Activated T-helper 2 cell treated with anti-CD3 and anti-CD28 coated beads, Interferon-gamma antibody, Interleukin-2, Interleukin-4, amounts not matched to agents 10 μg/mL and 5 μg/mL and 100 μg/mL, durations not matched to agents 14 hours and 24 hours and 36 hours (primary cell): ENCODE data around the gene ZC3HAV1L. TPM values are rescaled to one million over a fixed set of nuclear protein-coding genes. Genes with fewer than 3 reads are reported as not detected.
"Not testable (repeated sequence)": the region's sequence is repeated elsewhere in the genome, so short reads cannot be mapped to it uniquely, and the experiment has no call there.

Experiments used
- DNase-seq: peaks from one replicate; pipeline ENCODE4 v3.0.0; 2021; ENCODE audit warnings: low spot score
- H3K27ac Mint-ChIP-seq: one replicate; pipeline ENCODE4 v1.8.0; 2021; ENCODE audit warnings: mixed read lengths
- H3K27me3 Mint-ChIP-seq: one replicate; pipeline ENCODE4 v1.8.0; 2021; ENCODE audit warnings: low read depth, mixed read lengths
- H3K36me3 Mint-ChIP-seq: one replicate; pipeline ENCODE4 v1.8.0; 2021; ENCODE audit warnings: low read depth, mixed read lengths
- H3K4me1 Mint-ChIP-seq: one replicate; pipeline ENCODE4 v1.8.0; 2021; ENCODE audit warnings: low read depth, mixed read lengths
- H3K4me3 Mint-ChIP-seq: one replicate; pipeline ENCODE4 v1.8.0; 2021; ENCODE audit warnings: low read depth, mild to moderate bottlenecking, moderate library complexity, mixed read lengths
- H3K9me3 Mint-ChIP-seq: one replicate; pipeline ENCODE4 v1.8.0; 2021; ENCODE audit warnings: mixed read lengths
- intact Hi-C: fragments of 100-400 bp; cut with micrococcal nuclease; formaldehyde crosslinking; loops from one replicate; pipeline ENCODE4 v1.15.1; 2023
- total RNA-seq: library from RNA; stranded (reverse); gene quantifications from 2 replicates; pipeline ENCODE4 v1.2.3, GENCODE V29; 2022

Gene ZC3HAV1L
- total RNA-seq, 1 donor from 2014 or later = 39.4 TPM

- Mint-ChIP-seq H3K27me3 (no peaks in the 10 kb centered on the region), H3K27ac (no peak overlapping the region), H3K36me3 (peaks cover 92% of the 10 kb centered on the region), H3K9me3 (no peaks in the 10 kb centered on the region), H3K4me3 (no peak overlapping the region), H3K4me1 (peaks cover 35% of the 10 kb centered on the region)
- intact Hi-C loops = no loop called here
- DNase-seq = no peak
Observed at GRCh38 chr7:139029353-139029752, 6.5 kb downstream of the ZC3HAV1L start.

DNA sequence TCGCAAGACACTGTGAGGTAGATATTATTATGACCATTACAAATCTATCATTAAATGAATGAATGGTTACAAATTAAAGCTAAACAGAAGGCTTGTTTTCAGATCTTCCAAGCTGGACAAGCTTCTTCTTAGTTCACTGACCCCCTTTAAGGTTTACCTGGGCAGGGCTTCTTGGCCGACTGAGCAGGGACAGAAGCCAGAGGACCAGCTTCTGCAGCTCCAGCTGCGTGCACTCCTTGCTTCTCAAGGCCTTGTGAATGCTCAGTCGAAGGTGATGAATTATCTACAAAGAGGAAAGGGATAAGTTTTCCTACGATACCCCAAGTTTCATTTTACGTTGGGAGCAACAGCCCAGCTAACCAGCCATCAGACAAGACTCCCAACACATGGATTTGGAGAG is 9.3 kb downstream of the ZC3HAV1L start:
- Mint-ChIP-seq H3K27ac (no peak overlapping the region), H3K36me3 (peaks cover 82% of the 10 kb centered on the region), H3K4me1 (peaks cover 23% of the 10 kb centered on the region), H3K4me3 (no peak overlapping the region), H3K9me3 (no peaks in the 10 kb centered on the region), H3K27me3 (no peaks in the 10 kb centered on the region)
- intact Hi-C loops = no loop called here
- no peak for DNase-seq

- DNase-seq, H3K27ac Mint-ChIP-seq, H3K9me3 Mint-ChIP-seq, H3K4me3 Mint-ChIP-seq, intact Hi-C loops, H3K27me3 Mint-ChIP-seq: not testable (repeated sequence)
- Mint-ChIP-seq H3K4me1 (peaks cover 23% of the 10 kb centered on the region), H3K36me3 (peaks cover 78% of the 10 kb centered on the region)
Observed at GRCh38 chr7:139025861-139026260, 10.0 kb downstream of the ZC3HAV1L start.

DNA sequence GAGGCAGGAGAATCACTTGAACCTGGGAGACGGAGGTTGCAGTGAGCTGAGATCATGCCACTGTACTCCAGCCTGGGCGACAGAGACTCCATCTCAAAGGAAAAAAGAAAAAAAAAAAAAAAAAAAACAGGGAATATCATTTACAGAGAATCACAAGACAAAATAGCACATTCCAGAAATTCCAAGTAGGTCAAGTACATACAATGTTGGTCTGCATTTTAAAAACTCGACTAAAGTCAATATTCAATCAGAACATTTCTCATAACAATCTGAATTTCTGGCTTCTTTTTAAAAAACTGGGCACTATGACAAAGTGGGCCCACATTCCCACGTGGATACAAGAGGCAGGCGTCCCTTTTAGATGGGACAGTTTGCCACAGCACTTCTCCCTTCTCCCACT is 12.8 kb downstream of the ZC3HAV1L start:
- intact Hi-C loops = no loop called here
- no peaks in the 10 kb centered on the region for H3K9me3 Mint-ChIP-seq
- H3K4me1 Mint-ChIP-seq = peaks cover 20% of the 10 kb centered on the region
- no peak overlapping the region for H3K27ac Mint-ChIP-seq
- H3K36me3 Mint-ChIP-seq = peaks cover 67% of the 10 kb centered on the region
- no peaks in the 10 kb centered on the region for H3K27me3 Mint-ChIP-seq
- DNase-seq = no peak
- H3K4me3 Mint-ChIP-seq = no peak overlapping the region

DNA sequence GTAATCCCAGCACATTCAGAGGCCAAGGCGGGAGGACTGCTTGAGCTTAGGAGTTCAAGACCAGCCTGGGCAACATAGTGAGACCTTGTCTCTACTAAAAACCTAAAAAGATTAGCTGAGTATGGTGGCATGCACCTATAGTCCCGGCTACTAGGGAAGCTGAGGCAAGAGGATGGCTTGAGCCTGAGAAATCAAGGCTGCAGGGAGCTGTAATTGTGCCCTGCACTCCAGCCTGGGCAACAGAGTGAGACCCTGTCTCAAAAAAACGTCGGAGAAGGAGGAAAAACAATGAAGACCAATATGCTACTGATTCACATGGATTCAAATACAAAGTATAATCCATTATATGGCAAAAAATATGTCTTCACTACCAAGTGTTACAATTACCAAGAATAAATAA is 13.6 kb downstream of the ZC3HAV1L start:
- intact Hi-C loops = no loop called here
- H3K9me3 Mint-ChIP-seq = no peaks in the 10 kb centered on the region
- no peak overlapping the region for H3K27ac Mint-ChIP-seq
- H3K27me3 Mint-ChIP-seq = no peaks in the 10 kb centered on the region
- DNase-seq = no peak
- H3K36me3 Mint-ChIP-seq = peaks cover 60% of the 10 kb centered on the region
- peaks cover 20% of the 10 kb centered on the region for H3K4me1 Mint-ChIP-seq
- no peak overlapping the region for H3K4me3 Mint-ChIP-seq

DNA sequence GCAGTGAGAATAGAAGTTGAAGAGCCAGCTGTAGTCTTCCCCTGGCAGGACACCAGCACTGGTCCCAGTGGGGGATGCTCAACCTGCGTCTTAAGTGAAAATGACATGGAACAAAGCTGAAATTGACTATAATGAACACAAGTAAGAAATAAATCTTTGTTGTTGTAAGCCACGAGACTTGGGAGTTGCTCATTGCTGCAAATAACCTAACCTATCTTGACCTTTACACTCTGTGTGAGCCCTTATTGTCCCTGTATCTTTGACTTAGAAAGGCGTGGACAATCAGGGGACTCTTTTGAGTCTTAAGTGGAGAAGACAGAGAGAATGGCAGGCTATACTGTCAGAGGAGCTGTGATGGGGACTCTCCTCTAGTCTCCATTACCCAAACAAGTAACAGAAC is 16.9 kb downstream of the ZC3HAV1L start:
- Mint-ChIP-seq H3K27me3 (peaks cover 12% of the 10 kb centered on the region), H3K4me3 (no peak overlapping the region), H3K4me1 (peaks cover 14% of the 10 kb centered on the region), H3K9me3 (no peaks in the 10 kb centered on the region), H3K36me3 (peaks cover 32% of the 10 kb centered on the region), H3K27ac (no peak overlapping the region)
- no peak for DNase-seq
- intact Hi-C loops = no loop called here

GRCh38 chr7:139016931-139017511 is 18.8 kb downstream of the ZC3HAV1L start:
- Mint-ChIP-seq H3K27ac (no peak overlapping the region), H3K4me3 (no peak overlapping the region), H3K27me3 (peaks cover 15% of the 10 kb centered on the region), H3K36me3 (peaks cover 17% of the 10 kb centered on the region), H3K9me3 (no peaks in the 10 kb centered on the region), H3K4me1 (peaks cover 13% of the 10 kb centered on the region)
- intact Hi-C loops = loop anchor here (1.0 kb wide), 1 partner anchor 58 kb away; no protein-coding TSS in a partner anchor
- DNase-seq = peak; percentile 47

DNA sequence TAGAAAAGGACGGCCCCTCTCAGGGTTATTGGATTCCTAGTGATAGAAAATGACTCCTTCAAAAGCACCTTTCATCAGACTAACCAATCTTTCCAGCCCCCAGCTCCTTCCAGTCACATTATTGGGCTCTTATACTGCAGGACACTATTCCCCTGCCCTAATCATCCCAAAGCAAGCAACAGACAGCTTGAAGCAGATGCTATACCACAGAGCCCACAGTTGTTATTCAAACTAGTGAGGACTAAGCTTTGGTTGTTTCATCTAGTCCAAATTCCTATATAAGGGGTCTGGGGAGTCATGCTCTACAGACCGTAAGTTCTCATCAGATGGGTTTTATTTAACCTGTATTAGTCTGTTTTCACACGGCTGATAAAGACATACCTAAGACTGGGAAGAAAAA is 24.5 kb downstream of the ZC3HAV1L start:
- no peak for DNase-seq
- H3K4me3 Mint-ChIP-seq = no peak overlapping the region
- H3K27ac Mint-ChIP-seq = no peak overlapping the region
- H3K9me3 Mint-ChIP-seq = peaks cover 5% of the 10 kb centered on the region
- intact Hi-C loops = no loop called here
- H3K4me1 Mint-ChIP-seq = no peaks in the 10 kb centered on the region
- H3K27me3 Mint-ChIP-seq = peaks cover 15% of the 10 kb centered on the region
- no peaks in the 10 kb centered on the region for H3K36me3 Mint-ChIP-seq

DNA sequence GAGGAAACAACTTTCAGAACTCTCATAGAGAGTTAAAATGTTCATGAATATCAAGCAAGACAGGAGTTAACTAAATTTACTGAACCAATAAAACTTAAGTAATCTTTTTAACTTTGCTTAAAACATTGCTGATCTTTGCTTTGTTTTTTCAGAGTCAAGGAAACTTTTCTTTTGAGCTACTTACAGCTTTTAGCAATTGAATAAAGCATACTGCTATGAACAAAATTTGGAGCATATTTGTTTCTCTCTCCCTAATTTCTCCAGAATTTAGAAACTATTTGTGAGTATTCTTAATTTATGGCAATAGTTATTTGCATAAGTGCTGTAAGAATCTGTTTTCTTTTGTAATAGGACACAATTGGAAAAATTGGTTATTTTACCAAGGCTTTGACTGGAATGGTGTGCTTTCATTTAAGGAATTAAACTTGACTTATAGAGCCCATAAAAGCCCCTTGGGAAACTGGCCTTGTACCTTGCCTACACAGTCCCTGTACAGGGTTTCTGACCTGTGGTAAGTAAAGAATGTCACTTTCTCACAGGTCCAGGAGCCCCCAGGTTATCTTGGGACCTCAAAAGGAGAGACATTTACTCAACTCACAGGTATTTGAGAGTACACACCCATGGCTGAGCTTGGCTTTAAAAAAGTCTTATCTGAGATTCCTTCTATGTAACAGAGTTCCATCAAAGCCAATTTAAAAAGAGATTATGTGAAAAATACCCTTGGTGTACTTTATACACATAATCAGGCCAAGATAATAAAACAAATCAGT is 31.3 kb downstream of the ZC3HAV1L start:
- Mint-ChIP-seq H3K36me3 (no peaks in the 10 kb centered on the region), H3K9me3 (peaks cover 31% of the 10 kb centered on the region), H3K4me1 (peaks cover under 1% of the 10 kb centered on the region), H3K4me3 (no peak overlapping the region), H3K27ac (no peak overlapping the region), H3K27me3 (peaks cover 6% of the 10 kb centered on the region)
- intact Hi-C loops = no loop called here
- no peak for DNase-seq

- Mint-ChIP-seq H3K27ac (no peak overlapping the region), H3K27me3 (peaks cover 17% of the 10 kb centered on the region), H3K36me3 (no peaks in the 10 kb centered on the region), H3K4me1 (peaks cover 4% of the 10 kb centered on the region), H3K4me3 (no peak overlapping the region), H3K9me3 (peaks cover 14% of the 10 kb centered on the region)
- intact Hi-C loops = no loop called here
- DNase-seq = no peak
Observed at GRCh38 chr7:138999414-138999813, 36.4 kb downstream of the ZC3HAV1L start.

DNA sequence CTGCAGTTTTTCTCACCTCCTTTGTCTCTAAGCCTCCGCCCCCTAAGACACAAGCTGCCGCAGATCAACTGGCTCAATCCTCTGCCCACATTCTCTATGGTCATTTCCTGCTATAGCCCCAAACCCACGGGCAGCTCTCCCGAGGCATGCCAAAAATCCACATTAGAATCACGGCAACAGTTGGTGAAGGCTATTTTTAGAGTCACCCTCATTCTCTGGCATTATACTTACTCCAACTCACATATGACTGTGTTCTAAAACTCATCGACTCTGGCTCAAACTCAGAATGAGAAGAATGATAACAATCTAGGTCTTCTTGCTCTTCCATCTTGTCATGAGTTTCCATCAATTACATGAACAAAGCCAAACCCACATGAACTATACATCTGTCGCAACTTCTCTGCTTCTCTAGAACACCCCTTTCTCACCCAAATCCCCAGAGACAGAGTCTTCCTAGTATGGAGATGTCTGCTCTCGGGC is 43.8 kb downstream of the ZC3HAV1L start:
- peaks cover 11% of the 10 kb centered on the region for H3K4me1 Mint-ChIP-seq
- H3K27ac Mint-ChIP-seq = peak overlapping the region; percentile 21
- intact Hi-C loops = no loop called here
- no peaks in the 10 kb centered on the region for H3K36me3 Mint-ChIP-seq
- peaks cover 7% of the 10 kb centered on the region for H3K9me3 Mint-ChIP-seq
- no peak for DNase-seq
- H3K27me3 Mint-ChIP-seq = peaks cover 13% of the 10 kb centered on the region
- H3K4me3 Mint-ChIP-seq = no peak overlapping the region

DNA sequence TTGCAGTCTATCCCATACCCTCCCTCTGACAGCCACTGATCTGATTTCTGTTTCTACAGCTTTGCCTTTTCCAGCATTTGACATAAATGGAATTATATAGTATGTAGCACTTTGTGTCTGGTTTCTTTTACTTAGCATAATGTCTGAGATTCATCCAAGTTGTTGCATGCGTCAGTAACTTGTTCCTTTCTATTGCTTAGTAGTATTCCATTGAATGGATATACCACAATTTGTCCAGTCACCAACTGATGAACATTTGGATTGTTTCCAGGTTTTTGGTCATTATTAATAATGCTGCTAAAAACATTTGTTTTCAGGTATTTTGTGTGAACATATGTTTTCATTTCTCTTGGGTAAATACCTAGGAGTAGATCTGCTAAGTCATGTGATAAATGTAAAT is 48.2 kb downstream of the ZC3HAV1L start:
- intact Hi-C loops = no loop called here
- no peak overlapping the region for H3K27ac Mint-ChIP-seq

DNA sequence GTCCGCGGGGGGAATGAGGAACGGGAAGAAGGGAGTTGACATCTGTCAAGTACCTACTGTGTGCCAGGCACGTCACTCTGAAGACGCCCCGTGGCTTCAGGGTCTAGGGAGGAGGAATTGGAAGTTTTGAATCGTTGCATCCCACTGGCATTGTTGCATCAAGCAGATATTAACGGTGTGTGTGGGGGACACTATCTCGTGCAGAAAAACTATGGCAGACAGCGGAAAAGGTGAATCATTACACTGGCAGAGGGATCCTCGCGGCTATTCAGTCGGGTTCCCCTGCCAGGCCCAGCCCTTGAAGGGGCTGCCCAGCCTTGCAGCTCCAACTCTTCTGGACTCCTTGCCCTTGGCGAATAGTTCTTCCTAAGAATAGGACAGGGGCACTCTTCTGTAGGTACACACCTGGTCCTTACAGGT is 53.6 kb downstream of the ZC3HAV1L start:
- Mint-ChIP-seq H3K4me3 (peak overlapping the region; percentile 38), H3K27ac (no peak overlapping the region), H3K27me3 (peaks cover 61% of the 10 kb centered on the region), H3K4me1 (peaks cover 15% of the 10 kb centered on the region), H3K9me3 (peaks cover 3% of the 10 kb centered on the region), H3K36me3 (no peaks in the 10 kb centered on the region)
- no peak for DNase-seq
- intact Hi-C loops = loop anchor here (5.0 kb wide), 2 partner anchors 80 to 250 kb away; partner anchors contain the start of gene UBN2

More for the DNA sequence above, 48.2 kb downstream of the ZC3HAV1L start:
- Mint-ChIP-seq H3K4me1 (peaks cover 14% of the 10 kb centered on the region), H3K9me3 (peaks cover 10% of the 10 kb centered on the region), H3K27me3 (peaks cover 27% of the 10 kb centered on the region), H3K36me3 (no peaks in the 10 kb centered on the region), H3K4me3 (no peak overlapping the region)
- DNase-seq = no peak
